Stimulated activated CD8-positive, alpha-beta memory T cell treated with anti-CD3 and anti-CD28 coated beads, Interleukin-7, amount 100 ng/mL, for 4 hours (primary cell): ENCODE measurements around the gene FNBP1.

Source experiments
- DNase-seq, 2 donors: peaks; one replicate each; pipeline ENCODE4 v3.0.0-alpha.2; 2020; ENCODE audit warnings: low read depth in 2 of 2

Gene FNBP1

DNA sequence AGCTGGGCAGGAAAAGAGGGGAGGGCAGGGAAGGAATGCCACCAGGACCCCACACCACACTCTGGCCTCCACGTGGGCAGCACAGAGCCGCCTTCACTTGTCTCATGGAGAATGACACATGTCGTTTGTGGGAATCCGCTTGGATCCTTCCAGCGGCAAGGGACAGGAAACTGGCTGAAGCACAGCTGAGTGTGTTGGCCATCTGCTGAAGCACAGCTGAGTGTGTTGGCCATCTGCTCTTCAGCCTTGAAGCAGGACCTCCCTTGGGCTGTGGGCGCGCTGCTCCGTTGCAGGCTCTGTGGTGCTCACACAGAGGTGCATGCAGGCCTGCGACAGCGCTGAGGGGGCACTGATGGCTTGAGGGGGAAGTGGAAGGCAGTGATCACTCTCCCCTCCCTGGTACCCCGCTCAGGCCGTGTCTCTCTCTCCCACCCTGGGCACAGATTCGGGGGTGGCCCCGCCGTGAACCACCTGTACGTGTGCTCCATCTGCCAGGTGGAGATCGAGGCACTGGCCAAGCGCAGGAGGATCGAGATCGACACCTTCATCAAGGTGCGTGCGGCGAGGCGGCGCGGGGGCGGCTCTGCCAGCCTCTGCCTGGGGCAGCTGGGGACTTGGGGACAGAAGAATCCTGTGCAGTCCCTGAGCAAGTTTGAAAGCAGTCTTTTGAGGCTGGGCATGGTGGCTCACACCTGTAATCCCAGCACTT lies 167.1 kb downstream of the FNBP1 start:
- no peak for DNase-seq

DNA sequence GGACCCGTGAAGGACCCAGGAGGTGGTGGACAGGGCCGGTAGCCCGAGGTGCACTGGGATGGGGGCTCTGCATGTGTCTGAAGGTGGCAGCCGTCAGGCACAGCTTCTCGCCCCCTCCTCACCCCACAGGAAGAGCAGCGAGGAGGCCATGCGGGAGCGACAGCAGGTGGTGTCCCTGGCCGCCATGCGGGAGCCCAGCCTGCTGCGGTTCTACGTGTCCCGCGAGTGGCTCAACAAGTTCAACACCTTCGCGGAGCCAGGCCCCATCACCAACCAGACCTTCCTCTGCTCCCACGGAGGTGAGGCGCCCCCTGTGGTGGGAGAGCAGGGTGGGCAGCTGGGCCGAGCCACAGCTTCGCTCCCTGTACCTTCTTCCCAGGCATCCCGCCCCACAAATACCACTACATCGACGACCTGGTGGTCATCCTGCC lies 167.8 kb downstream of the FNBP1 start:
- no peak for DNase-seq

DNA sequence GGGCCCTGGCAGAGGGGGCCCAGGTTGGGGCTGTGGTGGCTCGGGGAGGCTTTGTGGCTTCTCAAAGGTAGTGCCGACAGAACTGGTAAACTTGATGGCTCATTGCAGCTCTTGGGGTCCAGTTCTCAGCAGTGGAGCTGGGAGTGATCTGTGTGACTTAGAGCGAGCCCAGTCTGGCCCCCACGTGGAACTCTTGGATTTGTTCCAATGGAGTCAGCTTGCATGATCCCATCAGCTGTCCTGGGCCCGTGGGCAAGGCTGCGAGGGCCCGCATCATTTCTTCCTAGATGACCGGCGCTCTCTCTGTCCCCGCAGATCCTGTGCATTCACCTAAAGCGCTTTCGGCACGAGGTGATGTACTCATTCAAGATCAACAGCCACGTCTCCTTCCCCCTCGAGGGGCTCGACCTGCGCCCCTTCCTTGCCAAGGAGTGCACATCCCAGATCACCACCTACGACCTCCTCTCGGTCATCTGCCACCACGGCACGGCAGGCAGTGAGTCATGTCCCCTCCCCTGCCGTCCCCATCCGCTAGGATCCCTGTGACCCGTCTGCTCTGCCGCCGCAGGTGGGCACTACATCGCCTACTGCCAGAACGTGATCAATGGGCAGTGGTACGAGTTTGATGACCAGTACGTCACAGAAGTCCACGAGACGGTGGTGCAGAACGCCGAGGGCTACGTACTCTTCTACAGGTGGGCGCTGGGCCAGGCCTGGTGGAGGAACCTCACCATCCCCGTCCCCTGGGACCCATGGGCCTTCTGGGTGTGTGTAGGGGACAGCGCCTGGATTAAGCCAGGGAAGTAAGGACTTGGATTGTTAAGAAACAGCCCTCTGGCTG lies 168.5 kb downstream of the FNBP1 start:
- DNase-seq = no peak

DNA sequence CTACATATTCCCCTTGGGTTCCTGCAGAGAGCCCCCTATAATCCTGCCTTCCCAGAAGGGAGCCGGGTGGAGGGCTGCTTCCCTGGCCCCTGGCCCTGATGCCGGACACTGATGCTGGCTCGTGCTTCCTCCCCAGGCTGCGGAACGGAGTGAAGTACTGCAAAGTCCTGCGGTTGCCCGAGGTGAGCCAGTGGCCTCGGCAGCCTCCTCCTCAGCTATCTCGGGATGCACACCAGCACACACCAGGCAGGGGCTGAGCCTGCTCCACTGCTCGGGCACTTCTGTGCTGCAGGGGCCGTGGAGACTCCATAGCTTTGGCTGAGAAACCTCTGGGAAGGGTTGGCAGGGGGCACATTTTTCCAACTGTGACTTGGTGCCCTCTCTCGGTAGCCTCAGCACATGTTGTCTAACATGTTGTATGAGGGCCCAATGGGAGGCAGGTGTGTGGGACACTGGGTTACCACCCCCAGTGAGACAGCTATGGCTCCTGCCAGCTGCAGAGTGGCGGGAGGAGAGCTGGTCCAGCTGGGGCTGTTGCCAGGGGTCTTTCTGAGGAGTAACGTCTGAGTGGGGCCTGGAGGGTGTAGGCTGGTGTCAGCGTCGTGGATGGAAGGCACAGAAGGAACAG lies 169.3 kb downstream of the FNBP1 start:
- DNase-seq = no peak

DNA sequence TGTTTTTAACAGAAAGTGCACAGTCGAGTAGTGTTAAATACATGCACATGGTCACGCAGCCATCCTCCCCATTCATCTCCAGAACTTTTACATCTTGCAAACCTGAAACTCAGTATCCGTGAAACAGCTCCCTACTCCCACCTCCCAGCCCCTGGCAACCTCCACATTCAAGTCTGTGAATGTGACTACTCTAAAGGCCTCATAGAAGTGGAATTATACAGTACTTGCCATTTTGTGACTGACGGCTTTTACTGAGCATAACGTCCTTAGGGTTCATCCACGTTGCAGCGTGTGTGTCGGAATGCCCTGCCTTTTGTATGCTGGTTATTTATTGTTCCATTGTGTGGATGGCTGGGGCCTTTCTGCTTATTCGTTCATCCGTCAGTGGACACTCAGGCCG lies 171.9 kb downstream of the FNBP1 start:
- DNase-seq = no peak

DNA sequence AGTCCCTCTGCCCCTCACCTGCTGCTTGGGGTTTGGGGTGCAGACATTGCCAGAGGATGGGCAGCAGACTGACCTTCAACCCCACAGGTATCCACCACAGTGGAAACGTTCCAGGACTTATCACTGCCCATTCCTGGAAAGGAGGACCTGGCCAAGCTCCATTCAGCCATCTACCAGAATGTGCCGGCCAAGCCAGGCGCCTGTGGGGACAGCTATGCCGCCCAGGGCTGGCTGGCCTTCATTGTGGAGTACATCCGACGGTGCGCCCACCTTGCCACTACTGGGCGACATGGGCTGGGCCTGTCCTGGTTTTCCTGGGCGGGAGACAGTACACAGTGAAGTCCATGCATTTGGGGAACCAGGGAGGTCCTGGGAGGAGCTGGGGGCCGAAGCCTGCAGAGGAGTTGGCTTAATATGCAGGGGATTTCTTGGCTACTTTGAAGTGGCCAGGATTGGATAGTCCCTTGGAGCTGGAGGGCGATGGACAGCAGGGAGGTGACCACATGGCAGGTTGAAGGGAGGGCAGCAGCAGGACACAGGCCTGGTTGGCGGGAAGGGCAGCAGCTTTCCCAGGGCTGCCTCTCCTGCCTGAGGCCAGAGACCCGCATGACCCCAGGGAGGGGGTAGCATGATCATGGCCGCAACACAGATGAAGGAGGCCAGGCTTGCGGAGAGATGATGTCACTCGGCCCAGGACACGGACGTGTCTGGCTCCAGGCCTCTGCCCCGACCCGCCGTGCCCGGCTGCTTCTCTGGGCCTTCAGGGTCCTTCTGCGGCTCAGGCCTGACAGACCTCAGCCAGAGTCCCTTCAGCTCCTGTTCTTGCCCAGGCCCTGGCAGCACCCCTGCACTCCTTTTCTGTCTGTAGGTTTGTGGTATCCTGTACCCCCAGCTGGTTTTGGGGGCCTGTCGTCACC lies 173.1 kb downstream of the FNBP1 start:
- no peak for DNase-seq

DNA sequence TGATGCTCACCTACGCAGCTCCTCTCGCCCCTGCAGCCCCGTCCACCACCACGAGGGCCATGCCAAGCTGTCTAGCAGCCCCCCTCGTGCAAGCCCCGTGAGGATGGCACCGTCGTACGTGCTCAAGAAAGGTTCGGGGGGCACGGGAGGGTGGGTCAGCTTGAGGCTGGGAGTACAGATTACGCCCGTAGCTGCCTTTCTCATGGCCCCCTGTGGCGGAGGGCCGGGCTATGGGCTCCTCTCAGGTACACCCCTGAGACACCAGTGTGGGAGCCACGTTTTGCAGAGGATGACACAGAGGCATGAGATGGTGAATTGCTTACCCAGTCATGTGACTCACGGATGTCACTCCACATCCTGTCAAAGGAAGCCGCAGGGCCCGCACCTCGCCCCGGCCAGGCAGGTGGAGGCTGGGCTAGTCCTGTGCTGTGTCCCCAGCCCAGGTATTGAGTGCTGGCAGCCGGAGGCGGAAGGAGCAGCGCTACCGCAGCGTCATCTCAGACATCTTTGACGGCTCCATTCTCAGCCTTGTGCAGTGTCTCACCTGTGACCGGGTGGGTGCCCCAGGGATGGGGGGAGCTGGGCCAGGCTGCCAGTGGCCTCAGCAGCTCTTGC lies 174.0 kb downstream of the FNBP1 start:
- DNase-seq = peak; percentile 84 to 88

DNA sequence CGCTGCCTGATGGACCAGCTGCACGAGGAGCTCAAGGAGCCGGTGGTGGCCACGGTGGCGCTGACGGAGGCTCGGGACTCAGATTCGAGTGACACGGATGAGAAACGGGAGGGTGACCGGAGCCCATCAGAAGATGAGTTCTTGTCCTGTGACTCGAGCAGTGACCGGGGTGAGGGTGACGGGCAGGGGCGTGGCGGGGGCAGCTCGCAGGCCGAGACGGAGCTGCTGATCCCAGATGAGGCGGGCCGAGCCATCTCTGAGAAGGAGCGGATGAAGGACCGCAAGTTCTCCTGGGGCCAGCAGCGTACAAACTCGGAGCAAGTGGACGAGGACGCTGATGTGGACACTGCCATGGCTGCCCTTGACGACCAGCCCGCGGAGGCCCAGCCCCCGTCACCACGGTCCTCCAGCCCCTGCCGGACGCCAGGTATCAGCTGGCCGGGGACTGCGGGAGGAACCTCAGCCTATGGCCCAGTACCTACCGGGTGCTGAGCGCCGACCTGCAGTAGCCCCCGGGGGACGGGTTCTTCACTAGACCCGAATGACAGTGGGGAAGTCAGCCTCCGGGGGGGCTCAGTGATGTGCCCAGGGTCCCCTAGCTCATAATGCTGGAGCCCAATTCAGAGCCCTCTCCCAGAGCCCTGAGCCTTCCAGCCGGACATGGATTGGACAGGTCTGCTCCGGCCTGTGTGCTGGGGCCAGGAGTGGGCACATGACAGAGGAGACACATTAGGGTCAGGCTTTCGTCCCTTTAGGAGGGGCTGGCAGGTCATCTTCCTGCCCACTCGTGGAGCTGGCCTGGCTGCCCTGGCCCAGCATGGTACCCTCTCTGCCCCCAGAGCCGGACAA lies 174.7 kb downstream of the FNBP1 start:
- no peak for DNase-seq

DNA sequence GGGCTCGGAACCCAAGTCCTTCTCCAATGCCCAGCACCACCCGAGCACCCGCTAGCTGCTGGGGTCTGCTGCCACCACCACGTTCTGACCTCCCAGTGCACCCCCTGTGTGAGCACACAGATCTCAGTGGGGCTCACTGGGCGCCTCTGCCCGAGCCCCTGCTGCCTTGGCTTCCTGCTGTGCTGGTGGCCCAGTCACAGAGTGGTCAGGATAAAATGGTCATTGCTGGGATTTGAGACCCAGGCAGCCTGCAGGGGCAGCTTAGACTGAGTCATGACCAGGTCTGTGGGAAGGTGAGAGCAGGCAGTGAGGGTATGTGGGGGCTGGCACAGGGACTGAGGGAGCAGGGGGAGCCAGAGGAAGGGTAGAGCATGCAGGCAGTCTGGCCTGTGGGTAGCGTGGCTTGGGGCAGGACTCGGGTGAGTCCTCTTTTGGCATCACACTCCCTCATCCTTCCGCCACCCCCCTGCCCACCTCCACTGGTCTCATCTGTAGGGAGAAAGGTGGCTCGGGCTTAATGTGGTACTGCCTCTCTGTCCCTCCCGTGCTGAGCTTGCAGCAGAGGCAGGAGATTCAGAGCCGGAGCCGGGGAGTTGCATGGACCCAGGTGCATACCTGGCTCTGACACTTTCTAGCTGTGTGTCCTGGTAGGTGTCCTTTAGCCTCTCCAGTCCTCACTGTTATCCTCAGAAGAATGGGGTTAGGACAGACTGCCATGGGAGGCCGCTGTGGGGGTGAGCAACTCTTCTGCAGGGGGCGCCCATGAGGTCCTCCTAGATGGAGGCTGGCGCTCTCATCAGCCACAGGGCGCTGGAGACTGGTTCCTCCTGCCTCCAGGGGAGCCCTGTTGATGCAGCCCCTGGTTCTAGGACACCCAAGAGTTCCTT lies 175.6 kb downstream of the FNBP1 start:
- no peak for DNase-seq

DNA sequence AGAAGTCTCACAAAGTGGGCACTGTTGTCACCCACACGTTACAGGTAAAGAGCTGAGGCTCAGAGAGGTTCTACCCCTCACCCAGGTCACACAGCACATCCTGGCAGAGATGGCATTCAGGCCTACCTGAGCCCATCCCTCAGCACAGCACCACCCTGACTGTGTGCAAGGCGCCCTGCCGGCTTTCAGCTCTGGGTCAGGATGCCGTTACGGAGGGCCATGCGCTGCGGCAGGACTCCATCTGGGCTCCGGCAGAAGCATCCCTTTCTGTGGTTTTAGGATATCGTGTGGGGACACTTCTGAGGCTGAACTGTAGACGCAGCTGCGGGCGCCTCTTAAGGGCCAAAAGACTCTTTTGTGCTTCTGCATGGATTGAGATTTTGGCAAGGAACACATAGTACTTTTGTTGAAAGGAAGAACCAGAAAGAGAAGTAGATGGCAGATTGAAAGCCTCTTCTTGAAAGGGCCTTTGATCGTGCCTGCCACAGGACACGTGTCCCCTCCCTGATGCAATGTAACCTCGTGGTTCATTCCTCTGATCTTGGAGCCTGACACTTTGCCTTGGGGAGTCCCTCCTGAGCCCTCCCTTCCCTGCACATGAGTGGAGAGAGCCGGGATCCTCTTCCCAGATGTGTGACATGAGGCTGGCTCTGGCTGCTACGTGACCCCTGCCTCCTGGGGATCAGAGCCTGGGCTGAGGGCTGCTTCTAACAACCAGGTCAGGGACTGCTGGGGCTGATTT lies 176.4 kb downstream of the FNBP1 start:
- no peak for DNase-seq

DNA sequence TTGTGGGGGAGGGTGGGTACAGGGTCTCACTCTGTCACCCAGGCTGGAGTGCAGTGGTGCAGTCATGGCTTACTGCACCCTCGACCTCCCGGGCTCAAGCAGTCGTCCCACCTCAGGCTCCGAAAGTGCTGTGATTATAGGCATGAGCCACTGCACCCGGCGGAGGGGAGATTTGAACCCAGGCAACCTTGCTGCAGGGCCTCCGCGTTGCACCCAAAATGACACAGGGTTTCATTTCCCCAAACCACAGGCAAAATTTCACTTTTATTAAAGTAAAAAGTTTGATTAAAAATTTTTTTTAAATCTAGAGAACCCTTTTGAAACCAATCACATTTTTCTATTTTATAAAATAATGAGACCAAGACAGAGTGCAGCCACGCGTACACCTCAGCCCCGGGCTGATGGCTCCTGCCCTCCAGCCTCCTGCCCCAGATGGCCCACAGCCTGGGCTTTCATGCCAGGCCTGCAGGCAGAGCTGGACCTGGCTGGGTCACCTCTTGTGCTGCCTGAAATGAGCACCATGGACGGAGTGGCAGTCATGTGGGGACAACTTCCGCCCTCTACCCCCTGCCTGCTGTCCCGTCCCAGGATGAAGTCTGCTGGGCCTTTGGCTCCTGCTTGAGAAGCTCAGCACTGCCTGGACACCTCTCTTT lies 177.2 kb downstream of the FNBP1 start:
- no peak for DNase-seq

DNA sequence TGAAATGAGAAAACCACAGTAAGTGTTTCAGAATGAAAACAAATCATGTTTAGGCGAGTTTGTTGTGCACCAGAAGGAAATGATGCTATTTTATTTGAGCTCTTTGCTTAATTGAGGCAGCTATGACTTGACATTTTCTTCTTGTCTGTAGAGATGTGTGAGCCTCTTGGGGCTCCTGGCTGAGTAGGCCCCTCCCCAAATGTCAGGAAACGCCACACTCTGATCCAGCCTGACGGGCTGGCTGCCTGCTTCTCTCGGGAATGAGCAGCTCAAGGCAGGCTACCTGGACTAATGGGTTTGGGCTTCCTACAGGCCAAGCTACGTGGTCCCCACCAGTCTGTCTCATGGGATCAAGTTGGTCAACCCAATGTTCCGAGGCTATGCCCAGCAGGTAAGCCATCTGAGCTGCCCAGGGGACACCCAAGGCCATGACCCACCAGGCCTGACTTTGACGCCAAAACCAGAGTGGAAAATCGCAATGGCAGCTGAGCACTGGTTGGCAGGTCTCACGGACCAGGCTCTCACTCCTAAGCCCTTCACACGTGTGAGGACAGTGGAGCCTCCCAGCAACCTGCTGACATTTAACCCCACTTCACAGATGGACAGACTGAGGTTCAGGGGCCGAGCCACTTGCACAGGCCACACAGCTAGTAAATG lies 177.9 kb downstream of the FNBP1 start:
- no peak for DNase-seq

DNA sequence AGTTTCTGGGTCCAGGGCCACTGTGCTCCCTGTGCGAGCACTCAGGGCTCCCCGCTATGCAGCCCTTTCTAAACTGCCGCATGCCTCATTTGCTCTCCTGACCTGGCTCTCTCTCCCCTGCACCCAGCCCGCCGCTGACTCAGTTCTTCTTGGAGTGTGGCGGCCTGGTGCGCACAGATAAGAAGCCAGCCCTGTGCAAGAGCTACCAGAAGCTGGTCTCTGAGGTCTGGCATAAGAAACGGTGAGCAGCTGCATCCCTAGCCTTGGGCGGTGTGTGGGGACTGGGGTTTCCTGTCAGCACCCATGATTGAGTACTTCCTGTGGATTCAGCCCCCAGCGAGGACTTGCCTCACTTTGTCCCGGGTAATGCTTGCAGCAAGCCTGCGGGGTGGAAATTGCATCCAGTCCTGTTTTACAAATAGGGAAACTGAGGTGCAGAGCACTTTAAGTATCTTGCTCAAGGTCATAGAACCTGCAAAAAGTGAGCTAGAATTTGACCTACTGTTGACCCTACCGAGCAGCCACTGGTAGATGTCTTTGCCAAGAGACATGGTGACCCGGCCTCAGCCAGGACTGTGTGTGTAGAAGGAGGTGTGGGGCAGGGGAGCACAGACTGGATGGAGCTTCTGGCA lies 179.8 kb downstream of the FNBP1 start:
- DNase-seq = peak; percentile 47 to 55

DNA sequence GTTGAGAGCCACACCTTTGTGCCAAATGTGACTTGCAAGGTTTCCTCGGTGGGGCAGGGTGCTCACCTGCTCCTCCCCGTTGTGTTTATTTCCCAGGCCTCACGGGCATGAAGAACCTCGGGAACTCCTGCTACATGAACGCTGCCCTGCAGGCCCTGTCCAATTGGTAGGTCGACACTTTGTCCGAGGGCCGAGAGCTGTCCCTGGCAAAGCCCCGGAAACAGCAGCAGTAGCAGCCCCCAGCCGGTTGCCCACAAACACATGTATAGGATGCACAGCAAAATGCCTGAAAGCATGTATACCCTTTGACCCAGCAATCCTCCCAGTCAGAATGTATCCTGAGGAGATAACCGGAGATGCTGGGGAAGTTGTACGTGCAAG lies 181.6 kb downstream of the FNBP1 start:
- no peak for DNase-seq

DNA sequence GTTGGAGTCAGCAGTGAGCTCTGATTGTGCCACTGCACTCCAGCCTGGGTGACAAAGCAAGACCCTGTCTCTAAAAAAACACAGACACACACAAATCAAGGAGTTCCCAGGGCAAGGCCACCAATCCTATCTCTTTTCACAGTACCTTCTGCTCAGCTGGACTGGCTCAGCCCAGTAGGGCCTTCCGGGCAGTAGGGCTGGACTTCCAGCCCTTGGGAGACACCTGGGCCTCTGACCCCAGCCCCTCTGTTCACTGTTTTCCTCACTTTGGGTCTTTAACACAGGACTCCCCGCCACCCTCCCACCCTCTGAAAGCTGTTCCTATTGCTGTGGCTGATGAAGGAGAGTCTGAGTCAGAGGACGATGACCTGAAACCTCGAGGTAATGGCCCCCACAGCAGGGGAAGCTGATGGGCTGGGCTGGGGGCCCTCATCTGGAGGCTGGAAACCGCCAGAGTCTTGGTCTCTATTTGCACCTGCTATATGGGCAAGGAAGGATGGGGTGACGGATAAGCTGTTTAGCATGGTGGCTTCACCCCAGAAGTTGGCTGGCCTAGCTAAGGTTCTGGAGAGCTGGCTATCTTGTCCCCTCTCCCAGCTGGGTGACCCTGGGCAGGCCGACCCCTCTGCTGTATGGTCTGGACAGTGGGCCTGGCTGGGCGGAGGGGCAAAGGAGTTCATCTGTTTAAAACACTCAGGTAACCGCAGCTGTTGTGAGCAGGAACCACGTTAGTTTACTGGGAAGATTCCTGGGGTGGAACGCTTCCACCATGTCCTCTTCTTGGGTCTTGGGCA lies 182.1 kb downstream of the FNBP1 start:
- no peak for DNase-seq
